Immature natural killer cell (primary cell): ENCODE data around the gene DRG2. TPM values are rescaled to one million over a fixed set of nuclear protein-coding genes. Genes with fewer than 3 reads are reported as not detected.

ENCODE experiments used
- DNase-seq, 3 donors: peaks; one replicate each; pipeline ENCODE4 v3.0.0; 2022; ENCODE audit warnings: mixed read lengths in 1 of 3
- H3K27ac Mint-ChIP-seq, 6 donors: one replicate each; pipeline ENCODE4 v1.8.0; 2020; ENCODE audit warnings: mixed read lengths in 6 of 6, mild to moderate bottlenecking in 5 of 6, inconsistent platforms in 4 of 6, moderate library complexity in 3 of 6
- H3K27me3 Mint-ChIP-seq, 3 donors: one replicate each; pipeline ENCODE4 v1.8.0; 2020 to 2021; ENCODE audit warnings: low read depth in 3 of 3, mild to moderate bottlenecking in 3 of 3, mixed read lengths in 3 of 3, moderate library complexity in 3 of 3, inconsistent platforms in 1 of 3
- H3K36me3 Mint-ChIP-seq, 3 donors: one replicate each; pipeline ENCODE4 v1.8.0; 2020; ENCODE audit warnings: mixed read lengths in 3 of 3, inconsistent platforms in 2 of 3, mild to moderate bottlenecking in 2 of 3
- H3K4me1 Mint-ChIP-seq, 2 donors: one replicate each; pipeline ENCODE4 v1.8.0; 2020; ENCODE audit warnings: inconsistent platforms in 2 of 2, mild to moderate bottlenecking in 2 of 2, mixed read lengths in 2 of 2, moderate library complexity in 1 of 2
- H3K4me3 Mint-ChIP-seq, 5 donors: one replicate each; pipeline ENCODE4 v1.8.0; 2020; ENCODE audit warnings: mild to moderate bottlenecking in 5 of 5, mixed read lengths in 5 of 5, inconsistent platforms in 3 of 5, moderate library complexity in 3 of 5
- H3K9me3 Mint-ChIP-seq, 6 donors: one replicate each; pipeline ENCODE4 v1.8.0; 2020; ENCODE audit warnings: mild to moderate bottlenecking in 6 of 6, mixed read lengths in 6 of 6, inconsistent platforms in 4 of 6, moderate library complexity in 3 of 6
- polyA plus RNA-seq, 3 donors: library from polyadenylated mRNA; unstranded; fragments of 300-500 nt; fragmentation: Illumina TruSeq; gene quantifications; one replicate each; pipeline ENCODE4 v1.2.3, GENCODE V29; 2021

DRG2 gene
- polyA plus RNA-seq, 3 donors from 2014 or later = 54.2 to 66.9 (median 59.3) TPM

DNA sequence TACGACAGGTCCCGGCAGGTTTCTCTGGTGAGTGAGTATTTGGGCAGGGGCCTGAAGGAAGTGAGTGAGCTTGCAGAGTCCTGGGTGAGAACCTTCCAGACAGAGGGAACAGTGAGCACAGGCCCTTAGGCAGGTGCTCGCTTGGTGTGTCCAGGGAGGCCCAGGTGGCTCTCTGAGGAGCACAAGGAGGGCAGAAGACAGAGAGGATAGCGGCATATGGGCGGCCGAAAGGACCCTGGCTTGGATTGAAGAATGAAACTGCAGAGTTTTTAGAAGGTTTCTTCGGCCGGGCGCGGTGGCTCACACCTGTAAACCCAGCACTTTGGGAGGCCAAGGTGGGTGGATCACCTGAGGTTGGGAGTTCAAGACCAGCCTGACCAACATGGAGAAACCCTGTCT is 6.7 kb downstream of the DRG2 start:
- Mint-ChIP-seq H3K9me3 (no peaks in the 10 kb centered on the region), H3K27me3 (no peaks in the 10 kb centered on the region), H3K4me3 (no peak overlapping the region), H3K27ac (peak overlapping the region in 1 of 6 donors; percentile 4), H3K36me3 (peaks cover 12 to 25% (median 15%) of the 10 kb centered on the region in 3 donors), H3K4me1 (peaks cover 22 to 34% of the 10 kb centered on the region in 2 donors)
- DNase-seq = no peak

DNA sequence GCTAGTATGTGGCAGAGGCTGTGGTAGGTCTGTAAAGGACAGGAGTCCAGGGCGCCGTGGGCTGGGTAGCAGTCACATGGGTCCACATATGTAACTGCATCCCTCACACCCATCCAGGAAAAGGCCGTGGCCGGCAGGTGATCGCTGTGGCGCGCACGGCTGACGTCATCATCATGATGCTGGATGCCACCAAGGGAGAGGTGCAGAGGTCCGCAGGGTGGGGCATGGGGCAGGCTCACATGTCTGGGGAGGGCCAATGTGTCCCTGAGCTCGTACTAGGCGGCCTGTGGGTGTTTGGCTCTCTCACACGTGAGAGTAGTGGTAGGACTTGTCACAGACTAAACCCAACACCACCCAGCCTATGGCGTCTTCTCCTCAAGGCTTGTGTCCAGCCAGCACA is 11.8 kb downstream of the DRG2 start:
- DNase-seq = no peak
- H3K9me3 Mint-ChIP-seq = no peaks in the 10 kb centered on the region
- peak overlapping the region in 1 of 6 donors; percentile 28 for H3K27ac Mint-ChIP-seq
- H3K4me1 Mint-ChIP-seq = peaks cover 7 to 14% of the 10 kb centered on the region in 2 donors
- H3K36me3 Mint-ChIP-seq = peaks cover 10 to 17% (median 12%) of the 10 kb centered on the region in 3 donors
- peaks cover 0 to 3% (median 2%) of the 10 kb centered on the region in 3 donors for H3K27me3 Mint-ChIP-seq
- H3K4me3 Mint-ChIP-seq = no peak overlapping the region

DNA sequence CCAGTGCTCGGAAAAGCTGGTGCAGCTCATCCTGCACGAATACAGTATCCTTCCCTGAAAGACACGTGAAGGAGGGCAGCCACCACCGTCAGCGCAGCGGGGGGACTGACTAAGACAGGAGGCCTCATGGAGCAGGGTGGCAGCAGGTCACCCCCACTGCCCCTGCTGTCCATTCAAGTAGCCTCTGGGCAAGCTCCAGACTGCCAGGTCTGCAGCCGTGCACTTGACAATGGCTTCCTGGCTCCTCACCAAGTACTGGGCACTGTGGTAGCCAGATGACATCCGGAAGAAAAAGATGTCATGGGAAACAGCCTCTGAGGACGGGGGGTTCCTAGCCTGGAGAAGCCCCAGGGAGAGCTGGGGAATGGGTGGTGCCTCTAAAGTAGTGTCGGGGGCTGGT is 12.9 kb downstream of the DRG2 start:
- Mint-ChIP-seq H3K36me3 (peaks cover 10 to 15% (median 11%) of the 10 kb centered on the region in 3 donors), H3K4me3 (no peak overlapping the region), H3K27ac (no peak overlapping the region), H3K9me3 (no peaks in the 10 kb centered on the region), H3K4me1 (peaks cover 7 to 13% of the 10 kb centered on the region in 2 donors), H3K27me3 (peaks cover 0 to 3% (median 2%) of the 10 kb centered on the region in 3 donors)
- DNase-seq = no peak

DNA sequence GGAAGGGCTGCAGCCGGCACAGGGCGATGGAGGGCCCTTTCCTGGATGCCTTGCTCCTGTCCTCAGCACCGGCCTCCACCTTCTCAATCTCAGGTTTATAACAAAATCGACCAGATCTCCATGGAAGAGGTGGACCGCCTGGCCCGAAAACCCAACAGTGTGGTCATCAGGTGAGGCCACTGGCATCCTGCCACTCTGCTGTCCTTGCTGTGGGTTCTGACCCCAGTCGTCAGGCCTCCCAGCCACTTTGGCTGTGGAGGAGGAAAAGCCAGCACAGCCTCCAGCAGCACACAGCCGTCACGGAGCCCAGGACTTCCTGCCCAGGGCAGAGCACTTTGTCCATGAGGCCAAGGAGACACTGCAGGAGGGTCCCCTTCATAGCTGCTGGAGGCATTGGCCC is 14.1 kb downstream of the DRG2 start:
- H3K9me3 Mint-ChIP-seq = no peaks in the 10 kb centered on the region
- H3K27me3 Mint-ChIP-seq = peaks cover 0 to 3% (median 2%) of the 10 kb centered on the region in 3 donors
- no peak for DNase-seq
- H3K36me3 Mint-ChIP-seq = peaks cover 0 to 4% (median 0%) of the 10 kb centered on the region in 3 donors
- H3K27ac Mint-ChIP-seq = no peak overlapping the region
- H3K4me3 Mint-ChIP-seq = no peak overlapping the region
- peaks cover 0 to under 1% of the 10 kb centered on the region in 2 donors for H3K4me1 Mint-ChIP-seq

DNA sequence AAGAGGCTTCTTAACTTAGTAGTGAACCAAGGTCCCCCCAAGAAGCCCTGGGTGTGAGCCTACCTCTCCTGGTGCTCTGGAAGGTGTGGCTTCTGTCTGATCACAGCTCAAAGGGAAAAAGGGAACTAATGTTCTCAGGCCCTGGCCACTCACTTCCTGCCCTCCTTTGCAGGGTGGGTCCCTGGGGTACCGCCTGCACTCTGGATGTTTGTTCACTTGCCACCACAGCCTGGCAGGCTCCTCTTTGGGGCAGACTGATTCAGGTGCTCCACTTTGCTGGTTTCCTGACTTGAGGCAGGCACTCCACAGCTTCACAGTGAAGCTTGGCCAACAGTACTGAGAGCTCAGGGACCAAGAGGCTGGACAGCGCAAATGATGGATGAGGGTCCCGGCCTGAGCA is 14.9 kb downstream of the DRG2 start:
- no peak overlapping the region for H3K27ac Mint-ChIP-seq
- no peaks in the 10 kb centered on the region for H3K4me1 Mint-ChIP-seq
- DNase-seq = no peak
- no peak overlapping the region for H3K4me3 Mint-ChIP-seq
- peaks cover 0 to 3% (median 2%) of the 10 kb centered on the region in 3 donors for H3K27me3 Mint-ChIP-seq
- H3K9me3 Mint-ChIP-seq = no peaks in the 10 kb centered on the region
- peaks cover 0 to 4% (median 0%) of the 10 kb centered on the region in 3 donors for H3K36me3 Mint-ChIP-seq

DNA sequence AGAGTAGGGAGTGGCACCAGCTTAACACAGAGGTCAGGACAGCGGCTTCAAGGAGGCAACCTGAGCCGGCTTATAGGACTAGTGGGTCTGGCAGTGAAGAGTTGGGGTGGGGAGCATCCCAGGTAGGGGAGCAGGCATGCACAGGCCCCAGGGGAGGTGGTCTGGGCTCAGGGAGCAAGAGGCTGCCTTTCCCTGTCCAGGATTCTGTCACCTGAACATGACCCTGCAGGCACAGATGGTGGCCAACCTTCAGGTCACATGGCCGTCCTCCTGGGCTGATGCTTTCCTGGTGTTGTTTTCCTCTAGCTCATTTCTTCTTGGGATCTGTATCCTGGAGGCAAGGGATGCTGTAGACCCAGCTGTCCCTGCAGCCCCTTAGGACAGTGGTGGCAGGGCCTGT is 17.3 kb downstream of the DRG2 start:
- no peaks in the 10 kb centered on the region for H3K9me3 Mint-ChIP-seq
- peaks cover 0 to 3% (median 2%) of the 10 kb centered on the region in 3 donors for H3K27me3 Mint-ChIP-seq
- H3K4me3 Mint-ChIP-seq = no peak overlapping the region
- no peaks in the 10 kb centered on the region for H3K36me3 Mint-ChIP-seq
- H3K27ac Mint-ChIP-seq = no peak overlapping the region
- H3K4me1 Mint-ChIP-seq = peaks cover 0 to 2% of the 10 kb centered on the region in 2 donors
- DNase-seq = no peak

DNA sequence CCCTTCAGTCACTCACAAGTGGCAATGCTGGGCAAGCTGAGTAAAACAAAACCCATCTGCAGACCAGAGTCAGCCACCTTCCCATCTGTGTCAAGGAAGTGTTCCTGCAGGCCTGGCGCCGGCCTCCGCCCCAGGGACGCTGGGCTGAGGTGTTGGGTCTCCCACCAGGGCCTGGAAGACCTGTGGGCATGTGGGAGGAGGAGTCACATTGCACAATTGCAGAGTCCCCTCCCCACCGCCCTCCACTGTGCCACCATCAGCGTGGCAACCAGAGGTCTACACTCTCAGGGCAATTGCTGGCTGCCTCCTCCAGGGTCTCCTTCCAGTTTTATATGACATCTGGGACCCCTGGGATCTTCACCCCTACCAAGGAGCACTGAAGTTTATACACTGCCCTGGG is 17.8 kb downstream of the DRG2 start:
- Mint-ChIP-seq H3K4me3 (no peak overlapping the region), H3K27me3 (peaks cover 0 to 3% (median 2%) of the 10 kb centered on the region in 3 donors), H3K4me1 (peaks cover 0 to 2% of the 10 kb centered on the region in 2 donors), H3K36me3 (no peaks in the 10 kb centered on the region), H3K9me3 (no peaks in the 10 kb centered on the region), H3K27ac (peak overlapping the region in 1 of 6 donors; percentile 58)
- no peak for DNase-seq

DNA sequence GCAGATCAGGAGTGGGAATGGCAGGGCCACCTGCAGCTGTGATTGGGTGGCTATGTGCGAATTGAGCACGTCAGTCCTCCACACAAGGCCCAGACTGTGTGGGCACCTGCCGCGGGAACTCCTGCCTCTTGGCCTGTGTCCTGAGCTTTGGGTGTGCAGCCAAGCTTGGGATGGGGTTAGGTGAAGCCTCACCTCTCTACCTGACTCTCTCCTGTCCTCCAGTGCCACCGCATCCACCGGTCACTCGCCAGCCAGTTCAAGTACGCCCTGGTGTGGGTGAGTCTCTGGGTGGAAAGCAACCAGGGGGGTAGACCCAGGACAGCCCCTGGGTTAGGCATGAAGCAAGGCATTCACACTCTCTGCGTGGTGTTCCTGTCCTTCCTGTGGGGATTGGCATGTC is 18.5 kb downstream of the DRG2 start:
- DNase-seq = no peak
- Mint-ChIP-seq H3K4me1 (peaks cover 0 to 2% of the 10 kb centered on the region in 2 donors), H3K9me3 (no peaks in the 10 kb centered on the region), H3K27ac (peak overlapping the region in 1 of 6 donors; percentile 58), H3K27me3 (peaks cover 0 to 3% (median 2%) of the 10 kb centered on the region in 3 donors), H3K36me3 (no peaks in the 10 kb centered on the region), H3K4me3 (no peak overlapping the region)

DNA sequence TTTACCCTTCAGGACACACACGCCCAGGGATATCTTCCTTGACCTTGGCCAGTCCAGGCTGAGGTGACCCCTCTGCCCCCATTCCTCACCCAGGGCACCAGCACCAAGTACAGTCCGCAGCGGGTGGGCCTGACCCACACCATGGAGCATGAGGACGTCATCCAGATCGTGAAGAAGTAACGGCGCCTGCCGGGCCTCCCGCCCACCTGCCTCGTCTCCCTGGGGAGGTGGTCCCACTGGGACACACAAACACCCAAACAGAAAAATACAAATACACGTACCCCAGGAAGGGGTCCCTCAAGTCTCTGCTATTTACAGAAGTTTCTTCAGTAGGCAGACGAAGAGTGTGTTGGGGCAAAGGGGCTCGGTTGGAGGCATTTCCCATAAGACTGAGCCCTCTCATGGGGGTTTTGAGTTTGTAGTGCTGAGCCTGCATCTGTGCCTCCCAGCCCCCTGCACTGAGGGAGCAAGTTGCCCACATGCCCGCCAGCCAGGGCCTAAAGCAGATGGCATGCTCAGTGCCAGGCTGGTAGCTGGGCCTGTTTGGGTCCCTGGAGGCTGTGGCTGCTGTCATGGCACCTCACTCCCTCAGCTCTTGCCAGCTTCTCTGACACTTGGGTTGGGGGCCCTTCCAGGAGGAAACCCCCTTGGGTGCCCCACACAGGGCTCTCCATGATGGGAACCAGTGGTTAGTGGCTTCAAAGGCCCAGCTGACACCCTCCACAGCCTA is 19.5 kb downstream of the DRG2 start:
- H3K27me3 Mint-ChIP-seq = peaks cover 0 to 3% (median 2%) of the 10 kb centered on the region in 3 donors
- no peaks in the 10 kb centered on the region for H3K9me3 Mint-ChIP-seq
- peaks cover 0 to 2% of the 10 kb centered on the region in 2 donors for H3K4me1 Mint-ChIP-seq
- no peak overlapping the region for H3K27ac Mint-ChIP-seq
- H3K4me3 Mint-ChIP-seq = no peak overlapping the region
- no peak for DNase-seq
- no peaks in the 10 kb centered on the region for H3K36me3 Mint-ChIP-seq

DNA sequence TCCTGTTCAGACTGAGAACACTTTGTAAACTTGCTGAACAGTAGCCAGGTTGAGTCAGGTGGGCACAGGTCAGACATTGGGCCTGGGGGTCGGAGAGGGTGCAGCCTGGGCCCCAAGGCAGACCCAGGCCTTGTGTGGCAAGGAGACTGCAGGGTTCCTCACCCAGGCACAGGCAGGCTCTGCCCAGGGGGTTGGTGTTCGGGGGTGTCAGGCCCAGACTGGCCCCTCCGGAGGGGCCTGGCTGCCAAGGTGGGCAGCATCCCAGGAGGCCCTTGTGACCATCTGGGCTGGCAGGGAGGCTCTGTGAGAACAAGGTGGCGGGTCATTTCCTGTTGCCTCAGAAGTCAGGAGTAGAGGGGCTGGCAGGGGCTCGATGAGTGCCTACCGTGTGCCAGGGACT is 20.2 kb downstream of the DRG2 start:
- no peak for DNase-seq
- Mint-ChIP-seq H3K27ac (no peak overlapping the region), H3K4me1 (peaks cover 0 to 2% of the 10 kb centered on the region in 2 donors), H3K36me3 (no peaks in the 10 kb centered on the region), H3K4me3 (no peak overlapping the region), H3K9me3 (no peaks in the 10 kb centered on the region), H3K27me3 (peaks cover 0 to 3% (median 2%) of the 10 kb centered on the region in 3 donors)

DNA sequence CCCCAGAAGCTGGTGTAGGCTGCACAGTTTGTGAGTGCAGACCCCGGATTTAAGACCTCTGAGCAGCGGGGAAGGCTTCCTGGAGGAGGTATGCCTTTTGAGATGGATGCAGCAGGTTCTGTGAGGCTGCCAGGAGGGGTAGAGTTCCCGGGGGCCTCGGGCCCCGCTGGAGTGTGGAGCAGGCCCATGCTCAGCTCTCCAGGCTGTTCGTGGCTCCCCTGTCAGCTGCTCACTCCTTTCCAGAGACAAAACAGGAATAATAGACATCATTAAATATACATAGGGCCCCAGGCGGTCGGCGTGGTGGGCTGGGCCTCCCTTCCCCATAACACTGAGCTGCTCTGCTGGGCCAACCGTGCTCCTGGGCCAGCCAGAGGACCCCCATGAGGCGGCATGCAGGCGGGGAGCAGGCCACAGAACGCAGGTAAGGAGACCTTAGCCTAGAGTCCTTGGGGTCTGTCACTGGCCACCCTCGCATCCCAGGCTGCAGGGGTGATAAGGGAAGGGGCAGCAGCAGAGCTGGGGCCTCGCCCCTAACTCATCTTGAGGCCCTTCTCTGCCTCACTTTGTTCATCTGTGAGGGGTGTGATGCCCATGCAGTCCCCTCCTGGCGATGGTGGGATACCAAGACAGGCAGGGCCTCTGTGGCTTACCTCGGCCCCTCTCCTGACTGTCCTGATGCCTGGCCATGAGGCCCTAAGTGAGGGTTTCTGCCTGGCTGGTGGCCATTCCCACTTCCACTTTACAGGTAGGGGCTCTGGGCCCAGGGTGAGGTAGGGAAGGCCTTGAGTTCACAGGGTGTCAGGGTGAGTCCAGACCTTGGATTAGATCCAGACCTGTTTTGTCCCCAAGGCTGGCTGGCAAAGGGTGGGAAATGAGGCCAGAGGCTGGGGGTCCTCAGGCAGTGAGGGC is 20.9 kb downstream of the DRG2 start, which contains the start of gene MYO15A:
Gene MYO15A (plus strand): TSS at position 356 of the 912 bp plus-strand sequence. CDS start 10,045 bp downstream, outside the sequence.
- peak within 1 kb of the TSS in 1 of 6 donors; percentile 55 for H3K27ac Mint-ChIP-seq

DNA sequence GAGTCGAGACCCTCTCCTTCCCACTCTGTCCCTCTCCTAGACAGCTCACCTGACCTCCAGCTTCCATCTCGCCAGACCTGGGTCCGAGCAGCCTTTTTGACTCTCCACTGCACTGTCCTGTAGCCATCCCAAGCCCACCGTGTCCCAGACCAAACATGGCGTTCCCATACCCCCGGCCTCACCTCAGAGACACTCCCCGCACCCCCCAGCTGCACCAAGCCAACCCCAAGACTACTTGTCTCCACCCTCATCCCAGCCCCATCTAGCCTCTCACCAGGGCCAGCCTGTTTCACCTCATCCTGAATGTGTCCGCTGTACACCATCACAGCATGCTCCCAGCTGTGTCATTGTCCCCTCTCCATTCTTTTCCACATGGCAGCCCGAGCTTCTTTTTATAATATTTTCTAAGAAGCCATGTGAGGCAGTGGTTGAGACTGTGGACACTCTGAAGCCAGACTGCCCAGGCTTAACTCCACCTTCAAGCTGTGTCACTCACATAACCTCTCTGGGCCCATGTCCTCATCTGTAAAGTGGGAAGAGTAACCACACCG is 22.3 kb downstream of the DRG2 start:
- DNase-seq = no peak
- H3K27me3 Mint-ChIP-seq = no peaks in the 10 kb centered on the region

More for the DNA sequence above, 20.9 kb downstream of the DRG2 start, which contains the start of gene MYO15A:
- Mint-ChIP-seq H3K27me3 (peaks cover 0 to 3% (median 2%) of the 10 kb centered on the region in 3 donors), H3K36me3 (no peaks in the 10 kb centered on the region), H3K4me3 (no peak within 1 kb of the TSS), H3K4me1 (peaks cover 0 to 2% of the 10 kb centered on the region in 2 donors), H3K9me3 (no peaks in the 10 kb centered on the region)
- no peak for DNase-seq

DNA sequence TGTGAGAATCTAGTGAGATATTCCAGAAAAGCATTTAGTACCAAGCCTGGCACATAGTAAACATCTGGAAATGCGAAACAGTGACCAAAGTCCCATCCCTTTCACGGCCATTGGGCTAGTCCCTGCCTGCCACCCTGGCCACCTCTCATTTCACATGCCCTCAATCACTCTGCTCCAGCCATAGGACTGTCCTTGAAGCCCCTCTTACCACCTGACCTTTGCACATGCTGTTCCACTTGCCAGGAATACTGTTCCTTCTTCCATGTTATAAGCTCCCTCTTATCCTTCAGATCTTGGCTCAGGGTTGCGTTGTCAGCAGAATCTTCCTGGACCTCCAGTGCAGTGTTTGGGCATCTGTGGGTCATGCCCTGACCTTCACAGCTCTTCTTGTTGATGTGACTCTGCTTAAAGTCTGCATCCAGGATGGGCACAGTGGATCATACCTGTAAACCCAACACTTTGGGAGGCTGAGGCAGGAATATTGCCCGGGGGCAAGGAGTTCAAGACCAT is 22.9 kb downstream of the DRG2 start:
- DNase-seq = no peak
- H3K36me3 Mint-ChIP-seq = no peaks in the 10 kb centered on the region
- H3K27me3 Mint-ChIP-seq = no peaks in the 10 kb centered on the region
- no peaks in the 10 kb centered on the region for H3K9me3 Mint-ChIP-seq
- peaks cover 0 to 2% of the 10 kb centered on the region in 2 donors for H3K4me1 Mint-ChIP-seq
- H3K4me3 Mint-ChIP-seq = no peak overlapping the region
- peak overlapping the region in 2 of 6 donors; percentile 18 to 22 for H3K27ac Mint-ChIP-seq

More for the DNA sequence above, 22.3 kb downstream of the DRG2 start:
- Mint-ChIP-seq H3K4me3 (no peak overlapping the region), H3K4me1 (peaks cover 0 to 2% of the 10 kb centered on the region in 2 donors), H3K27ac (no peak overlapping the region), H3K36me3 (no peaks in the 10 kb centered on the region), H3K9me3 (no peaks in the 10 kb centered on the region)
